ENCODE data around the gene TIMP2.

DNA sequence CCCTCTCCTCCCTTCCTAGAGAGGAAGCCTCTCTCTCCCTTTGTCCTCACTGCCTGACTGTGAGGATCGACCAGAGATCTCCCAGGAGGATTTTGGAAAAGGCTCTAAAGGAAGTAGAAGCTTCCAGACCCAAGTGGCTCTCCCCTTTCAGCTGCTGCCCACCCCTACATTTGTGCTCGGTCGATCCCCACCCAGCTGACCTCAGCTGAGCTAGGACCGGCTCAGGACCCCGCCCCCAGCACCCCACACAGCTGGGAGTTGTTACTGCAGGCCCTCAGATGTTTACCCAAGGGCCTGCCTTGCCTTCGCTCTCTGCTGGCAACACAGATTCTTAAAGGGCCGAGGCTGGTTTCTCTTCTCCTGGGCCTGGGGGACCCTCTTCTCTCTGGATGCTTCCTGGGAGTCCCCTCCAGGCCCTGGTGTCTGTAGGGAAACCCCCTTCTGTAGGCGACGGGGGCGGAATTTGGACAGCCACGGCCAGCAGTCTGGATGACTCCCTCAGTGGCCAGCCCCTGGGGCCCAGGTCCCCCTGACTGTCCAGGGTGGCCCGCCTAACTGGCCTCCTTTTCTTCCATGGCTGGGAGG lies 26.9 kb upstream of the TIMP2 start:
- TF ChIP-seq, protein P1, sequence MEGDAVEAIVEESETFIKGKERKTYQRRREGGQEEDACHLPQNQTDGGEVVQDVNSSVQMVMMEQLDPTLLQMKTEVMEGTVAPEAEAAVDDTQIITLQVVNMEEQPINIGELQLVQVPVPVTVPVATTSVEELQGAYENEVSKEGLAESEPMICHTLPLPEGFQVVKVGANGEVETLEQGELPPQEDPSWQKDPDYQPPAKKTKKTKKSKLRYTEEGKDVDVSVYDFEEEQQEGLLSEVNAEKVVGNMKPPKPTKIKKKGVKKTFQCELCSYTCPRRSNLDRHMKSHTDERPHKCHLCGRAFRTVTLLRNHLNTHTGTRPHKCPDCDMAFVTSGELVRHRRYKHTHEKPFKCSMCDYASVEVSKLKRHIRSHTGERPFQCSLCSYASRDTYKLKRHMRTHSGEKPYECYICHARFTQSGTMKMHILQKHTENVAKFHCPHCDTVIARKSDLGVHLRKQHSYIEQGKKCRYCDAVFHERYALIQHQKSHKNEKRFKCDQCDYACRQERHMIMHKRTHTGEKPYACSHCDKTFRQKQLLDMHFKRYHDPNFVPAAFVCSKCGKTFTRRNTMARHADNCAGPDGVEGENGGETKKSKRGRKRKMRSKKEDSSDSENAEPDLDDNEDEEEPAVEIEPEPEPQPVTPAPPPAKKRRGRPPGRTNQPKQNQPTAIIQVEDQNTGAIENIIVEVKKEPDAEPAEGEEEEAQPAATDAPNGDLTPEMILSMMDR (IDR thresholded peaks at IDR 0.05; ENCODE audit: borderline replicate concordance, extremely low read depth, low read length, poor library complexity, severe bottlenecking) = no peak
- no peak for TF ChIP-seq EZH2 (IDR thresholded peaks at IDR 0.05; ENCODE audit: borderline replicate concordance, low read depth, low read length, severe bottlenecking)

Data from DND-41 (cell line).